Measurements from ENCODE around the gene UBE2M. TPM values are rescaled to one million over a fixed set of nuclear protein-coding genes. Genes with fewer than 3 reads are reported as not detected.

UBE2M gene
- total RNA-seq, 1 experiment from 2014 or later: 127 TPM

GRCh38 chr19:58569191-58569942 lies 11.0 kb upstream of the UBE2M start:
- Histone ChIP-seq H3K4me2 (ENCODE audit: insufficient read depth, insufficient read length, low read length) (no peak overlapping the region), H2BK5ac (ENCODE audit: insufficient read length, low read length) (no peak overlapping the region), H4K5ac (ENCODE audit: insufficient read length, low read depth, low read length) (no peak overlapping the region), H4K20me1 (ENCODE audit: control insufficient read depth, insufficient read depth, insufficient read length) (no peaks in the 10 kb centered on the region), H3K4me1 (ENCODE audit: insufficient read depth, low read length) (no peaks in the 10 kb centered on the region; the same call in 1 of the 2 replicates), H3K4ac (ENCODE audit: low read depth, low read length) (no peak overlapping the region), H3K14ac (ENCODE audit: insufficient read depth, low read length) (no peak overlapping the region), H4K91ac (ENCODE audit: insufficient read length, low read depth, low read length) (no peak overlapping the region), H2BK15ac (ENCODE audit: low read depth, low read length) (no peak overlapping the region), H3K9ac (ENCODE audit: extremely low read depth, insufficient read length, low read length) (no peak overlapping the region), H2BK12ac (ENCODE audit: insufficient read length, low read depth, low read length) (no peak overlapping the region), H3T11ph (ENCODE audit: low read length) (no peak overlapping the region), H3K79me2 (ENCODE audit: insufficient read depth, low read length) (no peaks in the 10 kb centered on the region), H2AFZ (ENCODE audit: low read length) (no peak overlapping the region), H3K9me3 (ENCODE audit: control insufficient read depth, low read depth, low read length) (no peaks in the 10 kb centered on the region), H3K27ac (ENCODE audit: insufficient read length, low read depth, low read length) (no peak overlapping the region), H3K23me2 (ENCODE audit: insufficient read length, low read depth, low read length, poor library complexity, severe bottlenecking) (peaks cover 4% of the 10 kb centered on the region), H2BK120ac (ENCODE audit: low read depth, low read length, poor library complexity, severe bottlenecking) (no peak overlapping the region), H3K27me3 (ENCODE audit: insufficient read depth, low read length) (no peaks in the 10 kb centered on the region), H3K56ac (ENCODE audit: insufficient read length, low read depth, low read length) (no peak overlapping the region), H3K23ac (ENCODE audit: insufficient read length, low read depth, low read length) (no peak overlapping the region), H4K8ac (replicated peaks; ENCODE audit: insufficient read length, low read depth, low read length) (no peak overlapping the region), H2AK5ac (ENCODE audit: insufficient read length, low read length) (no peak overlapping the region), H3K79me1 (ENCODE audit: insufficient read depth, low read depth, low read length, poor library complexity, severe bottlenecking) (no peaks in the 10 kb centered on the region), H2BK20ac (ENCODE audit: low read depth, low read length, poor library complexity, severe bottlenecking) (no peak overlapping the region), H3K18ac (ENCODE audit: insufficient read length, low read depth, low read length) (no peak overlapping the region)
- H3K27ac Mint-ChIP-seq: peak overlapping the region in 1 of 3 experiments; percentile 75; a peak in 1 of 7 replicates
- WGBS (ENCODE audit: extremely low coverage, insufficient read length, low lambda C conversion rate): no CpG with 5 or more reads among the region's 6 CpGs
- DNase-seq: no peak
- no peaks in the 10 kb centered on the region; the same call in 1 of the 2 replicates for H3K27me3 Mint-ChIP-seq (ENCODE audit: low read depth)
- no peak for TF ChIP-seq CTCF (conservative IDR thresholded peaks at IDR 0.05)
- H3K4me1 Mint-ChIP-seq: peaks cover 14 to 15% of the 10 kb centered on the region in 2 experiments
- no peaks in the 10 kb centered on the region; a peak in 1 of 5 replicates for H3K9me3 Mint-ChIP-seq
- peak overlapping the region in 1 of 2 experiments; percentile 12; a peak in 1 of 5 replicates for H3K4me3 Mint-ChIP-seq
- peaks cover 0 to 30% (median 18%) of the 10 kb centered on the region in 3 experiments; a peak in 5 of 7 replicates for H3K36me3 Mint-ChIP-seq (ENCODE audit: insufficient read depth in 1 of 3, low read depth in 3 of 3)

Measured in H9 (cell line).